ENCODE results near the gene CLSTN2.

GRCh38 chr3:140501770-140502364, 566.9 kb downstream of the CLSTN2 start:
- TF ChIP-seq, protein P1, sequence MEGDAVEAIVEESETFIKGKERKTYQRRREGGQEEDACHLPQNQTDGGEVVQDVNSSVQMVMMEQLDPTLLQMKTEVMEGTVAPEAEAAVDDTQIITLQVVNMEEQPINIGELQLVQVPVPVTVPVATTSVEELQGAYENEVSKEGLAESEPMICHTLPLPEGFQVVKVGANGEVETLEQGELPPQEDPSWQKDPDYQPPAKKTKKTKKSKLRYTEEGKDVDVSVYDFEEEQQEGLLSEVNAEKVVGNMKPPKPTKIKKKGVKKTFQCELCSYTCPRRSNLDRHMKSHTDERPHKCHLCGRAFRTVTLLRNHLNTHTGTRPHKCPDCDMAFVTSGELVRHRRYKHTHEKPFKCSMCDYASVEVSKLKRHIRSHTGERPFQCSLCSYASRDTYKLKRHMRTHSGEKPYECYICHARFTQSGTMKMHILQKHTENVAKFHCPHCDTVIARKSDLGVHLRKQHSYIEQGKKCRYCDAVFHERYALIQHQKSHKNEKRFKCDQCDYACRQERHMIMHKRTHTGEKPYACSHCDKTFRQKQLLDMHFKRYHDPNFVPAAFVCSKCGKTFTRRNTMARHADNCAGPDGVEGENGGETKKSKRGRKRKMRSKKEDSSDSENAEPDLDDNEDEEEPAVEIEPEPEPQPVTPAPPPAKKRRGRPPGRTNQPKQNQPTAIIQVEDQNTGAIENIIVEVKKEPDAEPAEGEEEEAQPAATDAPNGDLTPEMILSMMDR (IDR thresholded peaks at IDR 0.05): no peak
- TF ChIP-seq EP300 (IDR thresholded peaks at IDR 0.05) (no peak), POLR2A (IDR thresholded peaks at IDR 0.05) (no peak)
